GM10248 (cell line): Measurements from ENCODE around the gene SLC6A6.

ENCODE experiments used
- CTCF ChIA-PET: fragments of 300-600 bp; sonication (Branson Sonifier 250); formaldehyde crosslinking; extraction: SDS; loops from one replicate; lab custom pipeline; 2021; ENCODE audit warnings: antibody characterized with exemption; lab: Yijun Ruan, JAX
- POLR2A ChIA-PET: fragments of 350-650 bp; sonication (Branson Sonifier 250); formaldehyde crosslinking; extraction: SDS; loops from one replicate; lab custom pipeline; 2020; ENCODE audit warnings: antibody characterized with exemption; lab: Yijun Ruan, JAX
- DNase-seq: peaks from one replicate; pipeline ENCODE4 v3.0.0; 2012; ENCODE audit errors: extremely low spot score
- CTCF ChIP-seq: IDR thresholded peaks from 2 replicates; pipeline ENCODE4 v1.5.1; 2012; ENCODE audit warnings: mild to moderate bottlenecking, low read depth; ENCODE audit errors: extremely low read depth, missing control alignments, control extremely low read depth

SLC6A6 gene

GRCh38 chr3:14538451-14539088 is 136.2 kb downstream of the SLC6A6 start:
- CTCF ChIA-PET, result interaction anchor here (1.1 to 1.6 kb wide), 4 partner anchors 9 to 335 kb away, joined by 3 to 9 read pairs (median 4); no protein-coding TSS in a partner anchor
- DNase-seq, result no peak
- no peak for TF ChIP-seq CTCF
- POLR2A ChIA-PET, result no interaction called here
